ENCODE results near the gene CARD9. TPM values are rescaled to one million over a fixed set of nuclear protein-coding genes. Genes with fewer than 3 reads are reported as not detected.

Gene CARD9
- total RNA-seq, 1 donor from 2014 or later, result 0.94 TPM

- H3K27me3 Mint-ChIP-seq (ENCODE audit: unreplicated experiment), result peaks cover 2% of the 10 kb centered on the region
- peak overlapping the region; percentile 85 for H3K27ac Mint-ChIP-seq (ENCODE audit: unreplicated experiment)
- TF ChIP-seq, protein P1, sequence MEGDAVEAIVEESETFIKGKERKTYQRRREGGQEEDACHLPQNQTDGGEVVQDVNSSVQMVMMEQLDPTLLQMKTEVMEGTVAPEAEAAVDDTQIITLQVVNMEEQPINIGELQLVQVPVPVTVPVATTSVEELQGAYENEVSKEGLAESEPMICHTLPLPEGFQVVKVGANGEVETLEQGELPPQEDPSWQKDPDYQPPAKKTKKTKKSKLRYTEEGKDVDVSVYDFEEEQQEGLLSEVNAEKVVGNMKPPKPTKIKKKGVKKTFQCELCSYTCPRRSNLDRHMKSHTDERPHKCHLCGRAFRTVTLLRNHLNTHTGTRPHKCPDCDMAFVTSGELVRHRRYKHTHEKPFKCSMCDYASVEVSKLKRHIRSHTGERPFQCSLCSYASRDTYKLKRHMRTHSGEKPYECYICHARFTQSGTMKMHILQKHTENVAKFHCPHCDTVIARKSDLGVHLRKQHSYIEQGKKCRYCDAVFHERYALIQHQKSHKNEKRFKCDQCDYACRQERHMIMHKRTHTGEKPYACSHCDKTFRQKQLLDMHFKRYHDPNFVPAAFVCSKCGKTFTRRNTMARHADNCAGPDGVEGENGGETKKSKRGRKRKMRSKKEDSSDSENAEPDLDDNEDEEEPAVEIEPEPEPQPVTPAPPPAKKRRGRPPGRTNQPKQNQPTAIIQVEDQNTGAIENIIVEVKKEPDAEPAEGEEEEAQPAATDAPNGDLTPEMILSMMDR (IDR thresholded peaks at IDR 0.05), result no peak
- peaks cover 38% of the 10 kb centered on the region for H3K4me1 Mint-ChIP-seq (ENCODE audit: unreplicated experiment)
- peak overlapping the region; percentile 78 for H3K4me3 Mint-ChIP-seq (ENCODE audit: unreplicated experiment)
- no peaks in the 10 kb centered on the region for H3K9me3 Mint-ChIP-seq (ENCODE audit: unreplicated experiment)
- H3K36me3 Mint-ChIP-seq (ENCODE audit: unreplicated experiment), result no peaks in the 10 kb centered on the region
- no peak for DNase-seq (ENCODE audit: extremely low spot score, unreplicated experiment)
Observed at GRCh38 chr9:136328622-136329041, 44.8 kb downstream of the CARD9 start.

DNA sequence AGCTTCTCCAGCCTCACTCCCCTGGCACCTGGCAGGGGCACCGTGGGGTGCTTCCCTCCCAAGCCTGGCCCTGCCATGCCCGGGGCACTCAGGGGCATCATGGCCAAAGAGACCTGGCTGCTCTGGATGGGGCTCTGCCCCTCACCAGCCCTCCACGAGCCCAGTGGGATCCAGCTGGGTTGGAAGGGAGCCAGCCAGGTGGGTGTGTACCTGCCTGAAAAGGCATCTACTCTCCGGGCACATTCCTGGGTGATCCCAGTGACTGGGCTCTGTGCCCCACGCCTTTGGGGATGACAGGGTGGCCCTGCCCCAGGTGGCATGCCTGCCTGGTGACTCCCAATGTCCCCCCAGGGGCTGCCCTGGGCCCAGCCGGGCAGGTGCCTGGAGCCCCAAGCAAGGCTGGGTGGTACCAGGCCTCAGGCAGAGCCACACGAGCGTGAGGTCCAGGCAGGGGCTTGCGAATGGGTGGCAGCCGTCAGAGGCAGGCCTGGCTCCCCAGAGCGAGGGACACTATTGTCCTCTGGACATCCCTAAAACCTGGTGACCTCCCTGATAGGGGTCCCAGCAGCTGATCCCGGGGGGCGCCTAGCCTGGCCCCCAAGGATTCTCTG lies 45.4 kb downstream of the CARD9 start:
- H3K27me3 Mint-ChIP-seq (ENCODE audit: unreplicated experiment), result peaks cover 8% of the 10 kb centered on the region
- peaks cover 41% of the 10 kb centered on the region for H3K4me1 Mint-ChIP-seq (ENCODE audit: unreplicated experiment)
- H3K9me3 Mint-ChIP-seq (ENCODE audit: unreplicated experiment), result no peaks in the 10 kb centered on the region
- no peaks in the 10 kb centered on the region for H3K36me3 Mint-ChIP-seq (ENCODE audit: unreplicated experiment)
- H3K27ac Mint-ChIP-seq (ENCODE audit: unreplicated experiment), result peak overlapping the region; percentile 85
- no peak for DNase-seq (ENCODE audit: extremely low spot score, unreplicated experiment)
- peak overlapping the region; percentile 78 for H3K4me3 Mint-ChIP-seq (ENCODE audit: unreplicated experiment)
- TF ChIP-seq, protein P1 (IDR thresholded peaks at IDR 0.05), result no peak

- H3K36me3 Mint-ChIP-seq (ENCODE audit: unreplicated experiment), result no peaks in the 10 kb centered on the region
- H3K27me3 Mint-ChIP-seq (ENCODE audit: unreplicated experiment), result peaks cover 11% of the 10 kb centered on the region
- H3K4me1 Mint-ChIP-seq (ENCODE audit: unreplicated experiment), result peaks cover 41% of the 10 kb centered on the region
- TF ChIP-seq, protein P1 (IDR thresholded peaks at IDR 0.05), result no peak
- peak within 1 kb of the TSS; percentile 78 for H3K4me3 Mint-ChIP-seq (ENCODE audit: unreplicated experiment)
- DNase-seq (ENCODE audit: extremely low spot score, unreplicated experiment), result no peak
- no peaks in the 10 kb centered on the region for H3K9me3 Mint-ChIP-seq (ENCODE audit: unreplicated experiment)
- peak within 1 kb of the TSS; percentile 92 for H3K27ac Mint-ChIP-seq (ENCODE audit: unreplicated experiment)
Observed at GRCh38 chr9:136327304-136327974, 46.0 kb downstream of the CARD9 start, which contains the start of gene GPSM1. GPSM1 (plus strand) TSS chr9:136327539; CDS start chr9:136327696, 157 bp downstream.

- TF ChIP-seq, protein P1 (IDR thresholded peaks at IDR 0.05), result no peak
- Mint-ChIP-seq H3K27me3 (ENCODE audit: unreplicated experiment) (peaks cover 16% of the 10 kb centered on the region), H3K9me3 (ENCODE audit: unreplicated experiment) (no peaks in the 10 kb centered on the region), H3K4me1 (ENCODE audit: unreplicated experiment) (peaks cover 41% of the 10 kb centered on the region), H3K4me3 (ENCODE audit: unreplicated experiment) (peak overlapping the region; percentile 71), H3K27ac (ENCODE audit: unreplicated experiment) (peak overlapping the region; percentile 92), H3K36me3 (ENCODE audit: unreplicated experiment) (no peaks in the 10 kb centered on the region)
- DNase-seq (ENCODE audit: extremely low spot score, unreplicated experiment), result no peak
Observed at GRCh38 chr9:136326761-136327303, 46.6 kb downstream of the CARD9 start.

Measured in osteocyte (in vitro differentiated cells).